AG09319 (cell line): ENCODE measurements around the gene CC2D1A.

Source experiments
- DNase-seq: peaks from one replicate; pipeline ENCODE4 v3.0.0-alpha.2; 2010; ENCODE audit warnings: low read depth; ENCODE audit errors: extremely low read depth
- CTCF ChIP-seq: IDR thresholded peaks from 2 replicates; pipeline ENCODE4 v1.5.1; 2011; ENCODE audit warnings: low read depth, mild to moderate bottlenecking, inconsistent platforms, low read length, moderate library complexity

Gene CC2D1A

GRCh38 chr19:13864046-13864666 lies 41.8 kb upstream of the CC2D1A start:
- TF ChIP-seq CTCF = no peak
- no peak for DNase-seq

DNA sequence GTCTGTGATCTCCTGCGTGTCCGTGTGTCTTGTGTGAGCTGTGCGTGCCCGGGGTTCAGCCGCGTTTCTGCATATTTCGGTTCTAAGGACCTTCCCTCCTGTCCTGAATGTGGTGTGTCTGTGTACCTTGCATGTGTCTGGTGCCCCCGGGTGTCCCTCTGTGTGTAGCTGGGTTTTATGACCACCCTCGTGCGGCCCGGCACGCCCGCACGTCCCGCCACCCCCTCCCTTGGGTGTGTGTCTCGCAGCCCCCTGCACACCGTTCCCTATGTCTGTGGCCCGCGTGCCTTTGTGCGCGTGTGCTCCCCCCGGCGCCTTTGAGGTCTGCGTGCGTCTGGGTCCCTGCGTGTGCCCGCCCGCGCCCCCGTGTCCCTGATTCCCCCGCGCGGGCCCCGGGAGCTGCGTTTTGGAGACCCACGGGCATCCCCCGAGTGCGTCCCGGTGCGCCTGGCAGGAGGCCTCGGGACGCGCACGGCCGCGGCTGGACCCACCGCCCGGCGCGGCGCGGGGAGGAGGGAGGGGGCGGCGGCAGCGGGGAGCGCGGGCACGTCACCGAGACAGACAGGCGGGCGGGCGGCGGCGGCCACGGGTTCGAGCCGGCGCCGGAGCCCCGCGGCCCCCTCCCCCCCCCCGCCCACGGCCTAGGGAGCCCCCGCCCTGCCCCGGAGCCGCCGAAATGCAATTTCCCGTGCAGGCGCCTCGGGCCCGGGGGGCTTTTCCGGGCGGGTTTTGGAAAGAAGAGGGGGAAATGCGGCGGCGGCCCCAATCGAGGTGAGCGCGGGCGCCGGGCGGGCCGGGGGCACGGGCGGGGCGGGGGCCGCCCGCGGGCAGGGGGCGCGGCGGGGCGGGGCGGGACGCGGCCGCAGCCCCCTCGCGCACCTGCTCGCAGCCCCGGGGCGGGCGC lies 41.1 kb upstream of the CC2D1A start:
- DNase-seq = no peak
- TF ChIP-seq CTCF = no peak

GRCh38 chr19:13865571-13866462 lies 40.2 kb upstream of the CC2D1A start:
- no peak for DNase-seq
- TF ChIP-seq CTCF = no peak

DNA sequence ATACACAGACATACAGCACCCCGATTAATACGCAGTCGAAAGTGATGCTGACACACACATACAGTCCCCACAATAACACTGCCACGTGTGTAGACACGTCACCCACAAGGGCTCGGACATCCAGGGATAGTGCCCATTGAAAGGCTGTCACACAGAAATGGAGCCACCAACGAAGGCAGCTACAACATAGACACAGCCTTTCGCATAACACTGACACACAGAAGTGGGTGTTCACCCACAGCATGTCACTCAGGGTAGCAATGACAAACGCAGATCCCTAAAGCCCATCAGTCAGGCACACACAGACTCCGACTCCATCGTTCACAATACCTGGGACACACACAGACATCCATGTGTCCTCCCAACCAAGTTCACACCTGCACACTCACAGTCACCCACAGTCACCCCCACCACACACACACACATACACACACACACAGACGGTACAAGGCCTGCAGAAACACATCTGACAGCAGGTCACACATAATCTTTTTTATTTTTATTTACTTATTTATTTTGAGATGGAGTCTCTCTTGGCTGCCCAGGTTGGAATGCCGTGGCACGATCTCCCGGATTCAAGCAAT lies 39.4 kb upstream of the CC2D1A start:
- TF ChIP-seq CTCF = no peak
- no peak for DNase-seq

DNA sequence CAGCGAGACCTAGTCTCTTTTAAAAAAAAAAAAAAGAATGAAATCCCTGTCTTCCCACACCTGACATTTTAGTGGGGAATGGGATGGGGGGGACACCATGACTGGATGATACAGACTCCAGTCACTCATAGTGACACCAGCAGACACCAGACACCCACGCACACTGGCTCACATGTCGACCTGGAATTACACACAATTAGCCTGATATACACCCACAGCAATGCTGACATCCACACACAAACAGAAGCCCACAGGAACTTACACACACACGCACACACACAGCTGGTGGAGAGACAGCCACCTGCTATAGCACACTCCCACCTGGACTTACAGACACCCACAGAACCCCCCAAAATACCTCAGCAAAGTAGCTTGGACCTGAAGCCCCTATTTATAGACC lies 37.3 kb upstream of the CC2D1A start:
- DNase-seq = no peak

GRCh38 chr19:13869281-13869680 lies 36.7 kb upstream of the CC2D1A start:
- TF ChIP-seq CTCF = no peak
- DNase-seq = no peak

More for the DNA sequence above, 37.3 kb upstream of the CC2D1A start:
- TF ChIP-seq CTCF = no peak
